PFSK-1 (cell line): ENCODE data around the gene PPP1R14B.

Experiments
- FOXP2 ChIP-seq: optimal IDR thresholded peaks from 2 replicates; pipeline ENCODE3; 2011; ENCODE audit warnings: borderline replicate concordance, control low read depth, inconsistent platforms; ENCODE audit not compliant: insufficient read depth; ENCODE audit errors: extremely low read length, extremely low read depth
- POLR2AphosphoS5 ChIP-seq: IDR thresholded peaks from 2 replicates; pipeline ENCODE4 v1.6.1; 2012; ENCODE audit warnings: low read depth, mild to moderate bottlenecking, control low read depth, low read length, moderate library complexity
- SIN3A ChIP-seq: IDR thresholded peaks from 2 replicates; pipeline ENCODE4 v1.6.1; 2012; ENCODE audit warnings: mild to moderate bottlenecking, low read length, moderate library complexity, borderline replicate concordance; ENCODE audit not compliant: insufficient read depth
- TAF1 ChIP-seq: IDR thresholded peaks from 2 replicates; pipeline ENCODE4 v1.6.1; 2012; ENCODE audit warnings: low read length, control low read depth, borderline replicate concordance; ENCODE audit not compliant: insufficient read depth
- TF ChIP-seq, protein P1 (sequence below), 2 experiments: IDR thresholded peaks; 2 replicates each; pipeline versions ENCODE4 v1.6.1 to v1.8.0; 2011 to 2012; ENCODE audit warnings: low read depth in 2 of 2, low read length in 2 of 2, control low read depth in 1 of 2, inconsistent platforms in 1 of 2, mild to moderate bottlenecking in 1 of 2, moderate library complexity in 1 of 2; ENCODE audit not compliant: insufficient read depth in 1 of 2

GRCh38 chr11:64246871-64247728 lies at the start of gene PPP1R14B:
- TF ChIP-seq SIN3A (peak; percentile 31; the same call in 1 of the 2 replicates), POLR2AphosphoS5 (no peak; the same call in 1 of the 2 replicates), TAF1 (no peak), FOXP2 (no peak)
- TF ChIP-seq, protein P1, sequence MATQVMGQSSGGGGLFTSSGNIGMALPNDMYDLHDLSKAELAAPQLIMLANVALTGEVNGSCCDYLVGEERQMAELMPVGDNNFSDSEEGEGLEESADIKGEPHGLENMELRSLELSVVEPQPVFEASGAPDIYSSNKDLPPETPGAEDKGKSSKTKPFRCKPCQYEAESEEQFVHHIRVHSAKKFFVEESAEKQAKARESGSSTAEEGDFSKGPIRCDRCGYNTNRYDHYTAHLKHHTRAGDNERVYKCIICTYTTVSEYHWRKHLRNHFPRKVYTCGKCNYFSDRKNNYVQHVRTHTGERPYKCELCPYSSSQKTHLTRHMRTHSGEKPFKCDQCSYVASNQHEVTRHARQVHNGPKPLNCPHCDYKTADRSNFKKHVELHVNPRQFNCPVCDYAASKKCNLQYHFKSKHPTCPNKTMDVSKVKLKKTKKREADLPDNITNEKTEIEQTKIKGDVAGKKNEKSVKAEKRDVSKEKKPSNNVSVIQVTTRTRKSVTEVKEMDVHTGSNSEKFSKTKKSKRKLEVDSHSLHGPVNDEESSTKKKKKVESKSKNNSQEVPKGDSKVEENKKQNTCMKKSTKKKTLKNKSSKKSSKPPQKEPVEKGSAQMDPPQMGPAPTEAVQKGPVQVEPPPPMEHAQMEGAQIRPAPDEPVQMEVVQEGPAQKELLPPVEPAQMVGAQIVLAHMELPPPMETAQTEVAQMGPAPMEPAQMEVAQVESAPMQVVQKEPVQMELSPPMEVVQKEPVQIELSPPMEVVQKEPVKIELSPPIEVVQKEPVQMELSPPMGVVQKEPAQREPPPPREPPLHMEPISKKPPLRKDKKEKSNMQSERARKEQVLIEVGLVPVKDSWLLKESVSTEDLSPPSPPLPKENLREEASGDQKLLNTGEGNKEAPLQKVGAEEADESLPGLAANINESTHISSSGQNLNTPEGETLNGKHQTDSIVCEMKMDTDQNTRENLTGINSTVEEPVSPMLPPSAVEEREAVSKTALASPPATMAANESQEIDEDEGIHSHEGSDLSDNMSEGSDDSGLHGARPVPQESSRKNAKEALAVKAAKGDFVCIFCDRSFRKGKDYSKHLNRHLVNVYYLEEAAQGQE (IDR thresholded peaks at IDR 0.05; ENCODE audit: insufficient read depth in 1 of 2, low read depth in 2 of 2, low read length in 2 of 2): no peak
